Endometrial microvascular endothelial cells (primary cell): Measurements from ENCODE around the gene MYO3B. TPM values are rescaled to one million over a fixed set of nuclear protein-coding genes. Genes with fewer than 3 reads are reported as not detected.
"Not testable (repeated sequence)": the region's sequence is repeated elsewhere in the genome, so short reads cannot be mapped to it uniquely, and the experiment has no call there.

ENCODE experiments used
- in situ Hi-C: cut with HindIII; loops from 2 replicates; pipeline ENCODE4 v1.10.0; 2017; ENCODE audit warnings: low sequenced_read_pairs, low pct_unique_long_range_greater_than_20kb; ENCODE audit errors: inconsistent ontology term
- total RNA-seq: library from RNA; depleted of rRNA; stranded (reverse); fragments of >200 nt; gene quantifications from one replicate; pipeline ENCODE4 v1.2.3, GENCODE V29; 2015; ENCODE audit errors: inconsistent ontology term

MYO3B gene
- total RNA-seq, 1 donor from 2014 or later: not detected

GRCh38 chr2:170462433-170463205 is 284.7 kb downstream of the MYO3B start:
- in situ Hi-C loops: no loop called here

- in situ Hi-C loops: no loop called here
These were observed 285.2 kb downstream of the MYO3B start for GRCh38 chr2:170463206-170463537.

- in situ Hi-C loops: no loop called here
These were observed 286.3 kb downstream of the MYO3B start for GRCh38 chr2:170464268-170464667.

GRCh38 chr2:170465241-170465640 is 287.3 kb downstream of the MYO3B start:
- in situ Hi-C loops: no loop called here

- in situ Hi-C loops: no loop called here
These were observed 288.7 kb downstream of the MYO3B start for GRCh38 chr2:170466632-170467031.

- in situ Hi-C loops: no loop called here
These were observed 289.8 kb downstream of the MYO3B start for GRCh38 chr2:170467568-170468422.

GRCh38 chr2:170468557-170468956 is 290.6 kb downstream of the MYO3B start:
- in situ Hi-C loops: no loop called here

GRCh38 chr2:170472498-170472897 is 294.6 kb downstream of the MYO3B start:
- in situ Hi-C loops: not testable (repeated sequence)

GRCh38 chr2:170475878-170476277 is 297.9 kb downstream of the MYO3B start:
- in situ Hi-C loops: no loop called here

- in situ Hi-C loops: no loop called here
These were observed 299.7 kb downstream of the MYO3B start for GRCh38 chr2:170477630-170478029.

GRCh38 chr2:170481201-170481600 is 303.3 kb downstream of the MYO3B start:
- in situ Hi-C loops: no loop called here

- in situ Hi-C loops: no loop called here
These were observed 306.6 kb downstream of the MYO3B start for GRCh38 chr2:170484552-170484951.

- in situ Hi-C loops: no loop called here
These were observed 307.5 kb downstream of the MYO3B start for GRCh38 chr2:170485254-170486026.

GRCh38 chr2:170486730-170487129 is 308.8 kb downstream of the MYO3B start:
- in situ Hi-C loops: no loop called here

GRCh38 chr2:170488807-170489206 is 310.9 kb downstream of the MYO3B start:
- in situ Hi-C loops: no loop called here

- in situ Hi-C loops: no loop called here
These were observed 314.1 kb downstream of the MYO3B start for GRCh38 chr2:170492010-170492409.

- in situ Hi-C loops: no loop called here
These were observed 315.6 kb downstream of the MYO3B start for GRCh38 chr2:170493426-170494097.

- in situ Hi-C loops: no loop called here
These were observed 317.9 kb downstream of the MYO3B start for GRCh38 chr2:170495896-170496295.

GRCh38 chr2:170498619-170499018 is 320.7 kb downstream of the MYO3B start:
- in situ Hi-C loops: no loop called here
